ENCODE data around the gene OR1F1. TPM values are rescaled to one million over a fixed set of nuclear protein-coding genes. Genes with fewer than 3 reads are reported as not detected.
"Not testable (repeated sequence)": the region's sequence is repeated elsewhere in the genome, so short reads cannot be mapped to it uniquely, and the experiment has no call there.

OR1F1 gene
- total RNA-seq, 4 donors from 2014 or later = not detected

DNA sequence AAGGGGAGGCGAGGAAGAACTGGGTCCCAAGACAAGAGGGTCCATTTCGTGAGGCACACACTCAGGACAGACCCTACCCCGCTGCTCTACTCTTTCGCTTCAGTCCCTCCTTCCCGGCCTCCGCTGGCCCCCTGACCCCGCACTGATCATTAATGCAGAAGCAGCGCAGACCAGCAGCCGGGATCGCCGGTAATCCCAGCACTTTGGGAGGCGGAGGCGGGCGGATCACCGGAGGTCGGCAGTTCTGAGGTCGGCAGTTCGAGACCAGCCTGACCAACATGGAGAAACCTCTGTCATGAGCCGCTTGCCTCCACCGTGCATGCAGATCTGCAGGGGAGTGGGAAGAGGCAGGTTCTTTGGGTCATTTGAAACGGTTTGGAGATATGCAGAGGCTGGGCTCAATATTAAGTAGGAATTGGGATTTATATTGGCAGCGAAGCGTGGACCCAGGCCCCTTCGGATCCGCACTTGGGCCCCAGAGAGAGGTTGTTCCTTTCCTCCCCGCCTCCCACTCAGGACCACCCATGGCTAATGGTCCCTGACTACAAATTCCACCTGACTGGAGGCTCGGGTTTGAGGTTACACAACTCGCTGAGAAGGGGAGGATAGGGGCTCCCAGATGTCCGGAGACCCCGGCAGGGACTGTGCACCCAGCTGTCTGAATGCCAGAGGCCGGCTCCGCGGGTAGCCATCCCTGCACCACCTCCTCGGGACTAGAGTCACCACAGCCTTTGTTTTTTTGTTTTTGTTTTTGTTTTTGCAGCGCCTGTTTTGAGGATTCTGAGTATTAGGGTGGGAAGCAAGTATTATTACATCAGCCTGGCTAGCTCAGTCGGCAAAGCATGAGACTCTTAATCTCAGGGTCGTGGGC lies 23.6 kb upstream of the OR1F1 start:
- TF ChIP-seq, protein P1, sequence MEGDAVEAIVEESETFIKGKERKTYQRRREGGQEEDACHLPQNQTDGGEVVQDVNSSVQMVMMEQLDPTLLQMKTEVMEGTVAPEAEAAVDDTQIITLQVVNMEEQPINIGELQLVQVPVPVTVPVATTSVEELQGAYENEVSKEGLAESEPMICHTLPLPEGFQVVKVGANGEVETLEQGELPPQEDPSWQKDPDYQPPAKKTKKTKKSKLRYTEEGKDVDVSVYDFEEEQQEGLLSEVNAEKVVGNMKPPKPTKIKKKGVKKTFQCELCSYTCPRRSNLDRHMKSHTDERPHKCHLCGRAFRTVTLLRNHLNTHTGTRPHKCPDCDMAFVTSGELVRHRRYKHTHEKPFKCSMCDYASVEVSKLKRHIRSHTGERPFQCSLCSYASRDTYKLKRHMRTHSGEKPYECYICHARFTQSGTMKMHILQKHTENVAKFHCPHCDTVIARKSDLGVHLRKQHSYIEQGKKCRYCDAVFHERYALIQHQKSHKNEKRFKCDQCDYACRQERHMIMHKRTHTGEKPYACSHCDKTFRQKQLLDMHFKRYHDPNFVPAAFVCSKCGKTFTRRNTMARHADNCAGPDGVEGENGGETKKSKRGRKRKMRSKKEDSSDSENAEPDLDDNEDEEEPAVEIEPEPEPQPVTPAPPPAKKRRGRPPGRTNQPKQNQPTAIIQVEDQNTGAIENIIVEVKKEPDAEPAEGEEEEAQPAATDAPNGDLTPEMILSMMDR (IDR thresholded peaks at IDR 0.05) = no peak
- TF ChIP-seq POLR2A (IDR thresholded peaks at IDR 0.05) = no peak
- H3K4me3 ChIP-seq = no peak overlapping the region
- intact Hi-C loops (cut with DNase I; ENCODE audit: low total_unique reads) = no loop called here
- no peak for DNase-seq
- H3K27ac ChIP-seq = no peak overlapping the region
- H3K27me3 ChIP-seq = peaks cover 0 to 5% of the 10 kb centered on the region in 2 donors
- H3K9me3 ChIP-seq = no peaks in the 10 kb centered on the region
- H3K4me1 ChIP-seq = no peaks in the 10 kb centered on the region
- H3K36me3 ChIP-seq = no peaks in the 10 kb centered on the region

DNA sequence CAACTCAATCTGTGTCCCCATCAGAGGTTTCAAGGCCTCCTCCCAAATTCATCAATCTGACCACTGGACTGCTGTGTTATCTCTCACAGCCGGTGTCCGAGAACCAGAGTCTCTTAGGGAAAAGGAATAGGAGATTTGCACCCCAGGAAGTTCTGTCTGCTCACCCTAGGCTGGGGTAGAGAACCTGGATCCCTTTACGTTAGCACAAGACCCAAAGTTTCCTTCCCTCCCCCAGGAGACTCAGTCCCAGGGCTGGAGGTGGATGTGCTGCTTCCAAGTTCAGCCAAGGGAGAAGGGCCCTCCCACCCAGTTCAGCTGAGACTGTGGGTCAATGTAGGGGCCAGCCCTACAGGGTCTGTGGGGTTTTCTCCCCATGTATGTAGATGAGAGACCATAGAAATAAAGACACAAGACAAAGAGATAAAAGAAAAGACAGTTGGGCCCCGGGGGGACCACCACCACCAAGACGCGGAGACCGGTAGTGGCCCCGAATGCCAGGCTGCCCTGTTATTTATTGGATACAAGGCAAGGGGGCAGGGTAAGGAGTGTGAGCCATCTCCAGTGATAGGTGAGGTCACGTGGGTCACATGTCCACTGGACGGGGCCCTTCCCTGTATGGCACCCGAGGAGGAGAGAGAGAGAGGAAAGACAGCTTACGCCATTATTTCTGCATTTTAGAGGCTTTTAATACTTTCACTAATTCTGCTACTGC lies 22.7 kb upstream of the OR1F1 start:
- peak overlapping the region in 1 of 2 donors; percentile 41 for H3K27ac ChIP-seq
- no peaks in the 10 kb centered on the region for H3K9me3 ChIP-seq
- no peak for DNase-seq
- TF ChIP-seq, protein P1 (IDR thresholded peaks at IDR 0.05) = no peak
- TF ChIP-seq POLR2A (IDR thresholded peaks at IDR 0.05) = no peak
- H3K4me3 ChIP-seq = peak overlapping the region in 1 of 2 donors; percentile 21
- H3K27me3 ChIP-seq = peaks cover 0 to 14% of the 10 kb centered on the region in 2 donors
- no peaks in the 10 kb centered on the region for H3K36me3 ChIP-seq
- H3K4me1 ChIP-seq = peaks cover 0 to 1% of the 10 kb centered on the region in 2 donors
- intact Hi-C loops (cut with DNase I; ENCODE audit: low total_unique reads) = loop anchor here (5.0 kb wide), 1 partner anchor 108 kb away; no protein-coding TSS in a partner anchor

DNA sequence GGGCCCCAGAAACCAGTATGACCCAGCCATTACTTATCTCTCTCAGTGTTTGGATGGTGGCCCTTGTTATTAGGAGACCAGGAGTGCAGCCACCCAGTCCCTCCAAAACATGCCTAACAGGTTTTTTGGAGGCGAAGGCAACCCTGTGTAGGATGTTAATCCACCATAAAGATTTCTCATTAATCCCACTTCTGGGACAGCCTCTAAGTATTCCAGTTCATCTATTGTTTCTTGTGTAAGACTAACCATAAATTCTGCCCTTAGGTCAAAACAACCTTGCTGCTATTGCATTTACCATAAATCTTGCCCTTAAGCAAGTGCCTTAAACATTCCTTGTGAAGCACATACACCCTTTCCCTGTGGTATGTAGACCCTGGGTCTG lies 21.5 kb upstream of the OR1F1 start:
- no peaks in the 10 kb centered on the region for H3K9me3 ChIP-seq
- no peaks in the 10 kb centered on the region for H3K36me3 ChIP-seq
- H3K4me3 ChIP-seq = no peak overlapping the region
- no peak for TF ChIP-seq POLR2A (IDR thresholded peaks at IDR 0.05)
- TF ChIP-seq, protein P1 (IDR thresholded peaks at IDR 0.05) = no peak
- no peak for DNase-seq
- no peak overlapping the region for H3K27ac ChIP-seq
- peaks cover 0 to 26% of the 10 kb centered on the region in 2 donors for H3K27me3 ChIP-seq
- H3K4me1 ChIP-seq = peaks cover 0 to 8% of the 10 kb centered on the region in 2 donors
- intact Hi-C loops (cut with DNase I; ENCODE audit: low total_unique reads) = loop anchor here (5.0 kb wide), 1 partner anchor 109 kb away; no protein-coding TSS in a partner anchor

DNA sequence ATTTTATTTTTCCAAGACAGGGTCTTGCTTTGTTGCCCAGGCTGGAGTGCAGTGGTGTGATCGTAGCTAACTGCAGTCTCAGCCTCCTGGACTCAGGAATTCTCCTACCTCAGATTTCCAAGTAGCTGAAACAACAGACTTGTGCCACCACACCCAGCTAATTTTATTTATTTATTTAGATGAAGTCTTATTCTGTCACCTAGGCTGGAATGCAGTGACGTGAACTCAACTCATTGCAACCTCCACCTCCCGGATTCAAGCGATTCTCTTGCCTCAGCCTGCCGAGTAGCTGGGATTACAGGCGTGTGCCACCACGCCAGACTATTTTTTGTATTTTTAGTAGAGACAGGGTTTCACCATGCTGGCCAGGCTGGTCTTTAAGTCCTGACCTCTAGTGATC lies 19.3 kb upstream of the OR1F1 start:
- not testable (repeated sequence) for H3K27ac ChIP-seq, H3K4me3 ChIP-seq, H3K36me3 ChIP-seq, H3K4me1 ChIP-seq, H3K9me3 ChIP-seq, DNase-seq
- peaks cover 11 to 46% of the 10 kb centered on the region in 2 donors for H3K27me3 ChIP-seq
- intact Hi-C loops (cut with DNase I; ENCODE audit: low total_unique reads) = loop anchor here (5.0 kb wide), 1 partner anchor 111 kb away; no protein-coding TSS in a partner anchor

DNA sequence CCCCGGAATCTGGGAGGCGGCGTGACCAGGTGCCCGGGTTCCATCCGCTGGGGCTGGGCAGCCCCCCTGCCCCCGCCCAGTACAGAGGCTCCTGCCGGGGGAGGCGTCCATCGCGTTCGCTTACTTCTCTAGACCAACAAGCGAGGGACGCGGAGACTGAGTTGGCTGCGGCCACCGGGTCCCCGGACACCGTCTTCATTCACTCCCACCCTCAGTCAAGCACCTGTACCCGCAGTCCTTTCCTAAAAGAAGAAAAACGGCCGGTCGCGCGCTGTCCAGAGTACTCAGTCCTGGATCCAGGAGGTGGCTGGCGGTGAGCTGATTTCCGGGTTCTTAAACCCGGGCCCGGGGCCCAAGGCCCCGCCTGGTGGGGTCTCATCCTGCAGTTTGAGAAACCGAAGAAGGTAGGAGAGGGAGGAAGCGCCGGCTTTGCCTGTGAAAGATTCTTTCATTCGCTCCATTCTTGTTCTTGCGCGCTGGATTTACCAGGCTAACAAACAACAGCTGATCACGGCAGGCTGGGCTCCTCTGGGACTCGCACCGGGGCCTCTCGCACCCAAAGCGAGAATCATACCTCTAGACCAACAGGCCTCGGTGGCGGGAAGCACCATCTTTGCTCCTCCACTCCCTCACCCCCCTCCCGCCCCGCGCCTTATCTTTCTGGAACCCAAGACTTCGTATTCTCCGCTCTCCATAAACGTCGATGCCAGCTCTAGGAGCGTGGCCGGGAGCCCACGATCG lies 17.4 kb upstream of the OR1F1 start:
- H3K27ac ChIP-seq = no peak overlapping the region
- H3K36me3 ChIP-seq = no peaks in the 10 kb centered on the region
- no peak for DNase-seq
- H3K27me3 ChIP-seq = peaks cover 27 to 64% of the 10 kb centered on the region in 2 donors
- H3K4me3 ChIP-seq = no peak overlapping the region
- H3K4me1 ChIP-seq = peaks cover 0 to 8% of the 10 kb centered on the region in 2 donors
- intact Hi-C loops (cut with DNase I; ENCODE audit: low total_unique reads) = no loop called here
- H3K9me3 ChIP-seq = no peaks in the 10 kb centered on the region
- TF ChIP-seq, protein P1 (IDR thresholded peaks at IDR 0.05) = no peak
- TF ChIP-seq POLR2A (IDR thresholded peaks at IDR 0.05) = no peak

Data from uterus (tissue), 4 donors.